Osteoblast (primary cell): ENCODE data around the gene FHIT. TPM values are rescaled to one million over a fixed set of nuclear protein-coding genes. Genes with fewer than 3 reads are reported as not detected.
A peak's percentile ranks its signal among the peaks of the same experiment; 100 is the strongest.

Experiments used
- DNase-seq: peaks from one replicate; pipeline ENCODE4 v3.0.0; 2011; ENCODE audit warnings: low spot score, mixed read lengths; ENCODE audit not compliant: insufficient read length; ENCODE audit errors: missing footprints
- H2AFZ ChIP-seq: 2 replicates; pipeline ENCODE4 v1.6.0; 2011; ENCODE audit warnings: mild to moderate bottlenecking, low read length
- H3K27ac ChIP-seq: 2 replicates; pipeline ENCODE4 v1.5.1; 2011; ENCODE audit warnings: mild to moderate bottlenecking, low read depth, low read length, moderate library complexity
- H3K27me3 ChIP-seq: 2 replicates; pipeline ENCODE4 v1.6.0; 2012; ENCODE audit warnings: mild to moderate bottlenecking, control low read depth, inconsistent platforms, low read length, moderate library complexity; ENCODE audit not compliant: insufficient read depth
- H3K36me3 ChIP-seq: 2 replicates; pipeline ENCODE4 v1.5.1; 2011; ENCODE audit warnings: mild to moderate bottlenecking, low read length, control low read depth, moderate library complexity; ENCODE audit not compliant: insufficient read depth
- H3K4me1 ChIP-seq: 2 replicates; pipeline ENCODE4 v1.5.1; 2011; ENCODE audit warnings: mild to moderate bottlenecking, low read length, control low read depth, moderate library complexity; ENCODE audit not compliant: insufficient read depth
- H3K4me2 ChIP-seq: 2 replicates; pipeline ENCODE4 v1.6.0; 2011; ENCODE audit warnings: mild to moderate bottlenecking, low read length; ENCODE audit not compliant: insufficient read depth
- H3K4me3 ChIP-seq: fragments of 200-600 bp; sonication (generic); 3 replicates; pipeline ENCODE4 v1.5.1; 2012; ENCODE audit warnings: mild to moderate bottlenecking, low read length, inconsistent platforms; ENCODE audit not compliant: insufficient read depth
- H3K79me2 ChIP-seq: 2 replicates; pipeline ENCODE4 v1.6.0; 2012; ENCODE audit warnings: mild to moderate bottlenecking, low read length, control low read depth, inconsistent platforms; ENCODE audit not compliant: insufficient read depth
- H3K9me3 ChIP-seq: 2 replicates; pipeline ENCODE4 v1.5.1; 2011; ENCODE audit warnings: low read depth, low read length, control low read depth
- H4K20me1 ChIP-seq: 2 replicates; pipeline ENCODE4 v1.6.0; 2012; ENCODE audit warnings: mild to moderate bottlenecking, low read length, control low read depth; ENCODE audit not compliant: insufficient read depth
- CTCF ChIP-seq: IDR thresholded peaks from 2 replicates; pipeline ENCODE4 v1.5.1; 2011; ENCODE audit warnings: mild to moderate bottlenecking, low read depth, low read length, moderate library complexity; ENCODE audit errors: extremely low read depth
- total RNA-seq: library from RNA; depleted of rRNA; stranded (reverse); fragments of >200 nt; gene quantifications from 2 replicates; pipeline ENCODE4 v1.2.3, GENCODE V29; 2012

The FHIT gene
- total RNA-seq, 1 donor: 3.3 TPM

GRCh38 chr3:60803216-60804173, 447.8 kb downstream of the FHIT start:
- Histone ChIP-seq H3K4me3 (no peak overlapping the region), H3K27me3 (no peaks in the 10 kb centered on the region), H3K36me3 (no peaks in the 10 kb centered on the region), H3K79me2 (no peaks in the 10 kb centered on the region), H4K20me1 (no peaks in the 10 kb centered on the region), H2AFZ (no peak overlapping the region), H3K4me2 (no peak overlapping the region), H3K4me1 (no peaks in the 10 kb centered on the region), H3K9me3 (no peaks in the 10 kb centered on the region), H3K27ac (no peak overlapping the region)
- TF ChIP-seq CTCF: no peak
- DNase-seq: no peak

DNA sequence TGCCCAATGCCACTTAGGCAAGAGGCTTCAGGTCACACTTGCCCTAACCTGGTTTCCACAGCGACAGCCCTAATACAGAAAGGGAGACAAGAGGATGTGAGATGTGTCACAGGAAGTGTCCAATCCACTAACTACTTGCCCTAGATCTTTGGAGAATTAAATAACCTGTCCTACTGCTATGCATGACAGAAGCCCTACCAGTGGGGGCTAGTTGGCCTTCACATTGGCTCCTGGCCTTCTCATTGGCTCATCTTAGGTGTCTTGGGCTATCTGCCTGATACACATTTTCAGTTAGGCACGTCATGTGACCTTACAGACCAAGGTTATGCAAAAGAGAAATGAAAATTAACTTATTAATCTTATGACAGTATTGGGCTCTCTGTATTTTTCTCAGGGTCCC, 449.9 kb downstream of the FHIT start:
- H2AFZ ChIP-seq: no peak overlapping the region
- H3K4me1 ChIP-seq: no peaks in the 10 kb centered on the region
- no peaks in the 10 kb centered on the region for H3K36me3 ChIP-seq
- no peaks in the 10 kb centered on the region for H3K9me3 ChIP-seq
- H3K4me3 ChIP-seq: no peak overlapping the region
- no peak for TF ChIP-seq CTCF
- H3K4me2 ChIP-seq: no peak overlapping the region
- no peak for DNase-seq
- H3K27me3 ChIP-seq: no peaks in the 10 kb centered on the region
- no peaks in the 10 kb centered on the region for H4K20me1 ChIP-seq
- no peaks in the 10 kb centered on the region for H3K79me2 ChIP-seq
- H3K27ac ChIP-seq: no peak overlapping the region

DNA sequence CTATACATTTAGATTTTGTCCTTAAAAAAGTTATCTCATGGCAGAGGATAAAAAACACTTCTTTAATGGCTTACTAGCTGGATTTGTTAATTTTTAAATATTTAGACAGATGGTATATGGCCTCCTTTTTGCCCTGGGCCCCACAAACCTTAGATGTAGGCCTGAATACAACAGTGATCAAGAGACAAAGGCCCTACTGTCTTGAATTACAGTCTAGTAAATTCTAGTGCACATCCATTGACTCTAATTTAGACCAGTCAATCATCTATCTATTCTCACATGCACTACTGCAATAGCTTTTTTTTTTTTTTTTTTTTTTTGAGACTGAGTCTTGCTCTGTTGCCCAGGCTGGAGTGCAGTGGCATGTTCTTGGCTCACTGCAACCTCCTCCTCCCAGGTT, 452.8 kb downstream of the FHIT start:
- Histone ChIP-seq H3K27ac (no peak overlapping the region), H3K9me3 (no peaks in the 10 kb centered on the region), H4K20me1 (no peaks in the 10 kb centered on the region), H3K4me3 (no peak overlapping the region), H3K36me3 (no peaks in the 10 kb centered on the region), H3K4me1 (no peaks in the 10 kb centered on the region), H2AFZ (no peak overlapping the region), H3K4me2 (no peak overlapping the region), H3K79me2 (no peaks in the 10 kb centered on the region), H3K27me3 (no peaks in the 10 kb centered on the region)
- no peak for DNase-seq
- TF ChIP-seq CTCF: no peak

- Histone ChIP-seq H3K9me3 (no peaks in the 10 kb centered on the region), H3K4me2 (no peak overlapping the region), H2AFZ (no peak overlapping the region), H3K36me3 (no peaks in the 10 kb centered on the region), H3K27ac (no peak overlapping the region), H4K20me1 (no peaks in the 10 kb centered on the region), H3K27me3 (no peaks in the 10 kb centered on the region), H3K79me2 (no peaks in the 10 kb centered on the region), H3K4me3 (no peak overlapping the region), H3K4me1 (no peaks in the 10 kb centered on the region)
- no peak for TF ChIP-seq CTCF
- peak; percentile 6 for DNase-seq
These were observed 458.9 kb downstream of the FHIT start for GRCh38 chr3:60792249-60792852.
